WTC11 (cell line): ENCODE results near the gene GABBR2.

Source experiments
- JUN ChIP-seq: sonication (generic); formaldehyde crosslinking; IDR thresholded peaks from 2 replicates; pipeline ENCODE4 v1.8.0; 2023; ENCODE audit warnings: mild to moderate bottlenecking, missing genetic modification reagents
- TF ChIP-seq, protein P1 (sequence below): fragments of 250-450 bp; sonication (Bioruptor Pico); IDR thresholded peaks from 2 replicates; pipeline ENCODE4 v1.8.0; 2021; ENCODE audit warnings: mild to moderate bottlenecking

DNA sequence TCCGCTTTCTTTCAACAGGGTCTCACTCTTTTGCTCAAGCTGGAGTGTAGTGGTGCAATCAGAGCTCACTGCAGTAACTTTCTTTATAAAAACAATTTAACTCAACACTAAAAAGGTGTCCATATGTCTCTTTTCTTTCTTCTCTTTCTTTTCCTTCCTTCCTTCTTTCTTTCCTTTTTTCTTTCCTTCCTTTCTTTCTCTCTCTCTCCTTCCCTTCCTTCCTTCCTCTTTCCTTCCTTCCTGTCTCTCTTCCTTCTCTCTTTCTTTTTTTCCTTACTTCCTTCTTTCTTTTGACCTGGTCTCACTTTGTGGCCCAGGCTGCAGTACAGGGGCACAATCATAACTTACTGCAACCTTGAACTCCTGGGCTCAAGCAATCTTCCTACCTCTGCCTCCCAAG, 427.5 kb downstream of the GABBR2 start:
- no peak for TF ChIP-seq JUN
- TF ChIP-seq, protein P1, sequence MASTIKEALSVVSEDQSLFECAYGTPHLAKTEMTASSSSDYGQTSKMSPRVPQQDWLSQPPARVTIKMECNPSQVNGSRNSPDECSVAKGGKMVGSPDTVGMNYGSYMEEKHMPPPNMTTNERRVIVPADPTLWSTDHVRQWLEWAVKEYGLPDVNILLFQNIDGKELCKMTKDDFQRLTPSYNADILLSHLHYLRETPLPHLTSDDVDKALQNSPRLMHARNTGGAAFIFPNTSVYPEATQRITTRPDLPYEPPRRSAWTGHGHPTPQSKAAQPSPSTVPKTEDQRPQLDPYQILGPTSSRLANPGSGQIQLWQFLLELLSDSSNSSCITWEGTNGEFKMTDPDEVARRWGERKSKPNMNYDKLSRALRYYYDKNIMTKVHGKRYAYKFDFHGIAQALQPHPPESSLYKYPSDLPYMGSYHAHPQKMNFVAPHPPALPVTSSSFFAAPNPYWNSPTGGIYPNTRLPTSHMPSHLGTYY (CRISPR knock-in tag) = no peak
